ENCODE results near the gene ITPK1. TPM values are rescaled to one million over a fixed set of nuclear protein-coding genes. Genes with fewer than 3 reads are reported as not detected.
A peak's percentile ranks its signal among the peaks of the same experiment; 100 is the strongest.

Gene ITPK1
- total RNA-seq, 2 donors from 2014 or later: 29.4 to 36.1 TPM

DNA sequence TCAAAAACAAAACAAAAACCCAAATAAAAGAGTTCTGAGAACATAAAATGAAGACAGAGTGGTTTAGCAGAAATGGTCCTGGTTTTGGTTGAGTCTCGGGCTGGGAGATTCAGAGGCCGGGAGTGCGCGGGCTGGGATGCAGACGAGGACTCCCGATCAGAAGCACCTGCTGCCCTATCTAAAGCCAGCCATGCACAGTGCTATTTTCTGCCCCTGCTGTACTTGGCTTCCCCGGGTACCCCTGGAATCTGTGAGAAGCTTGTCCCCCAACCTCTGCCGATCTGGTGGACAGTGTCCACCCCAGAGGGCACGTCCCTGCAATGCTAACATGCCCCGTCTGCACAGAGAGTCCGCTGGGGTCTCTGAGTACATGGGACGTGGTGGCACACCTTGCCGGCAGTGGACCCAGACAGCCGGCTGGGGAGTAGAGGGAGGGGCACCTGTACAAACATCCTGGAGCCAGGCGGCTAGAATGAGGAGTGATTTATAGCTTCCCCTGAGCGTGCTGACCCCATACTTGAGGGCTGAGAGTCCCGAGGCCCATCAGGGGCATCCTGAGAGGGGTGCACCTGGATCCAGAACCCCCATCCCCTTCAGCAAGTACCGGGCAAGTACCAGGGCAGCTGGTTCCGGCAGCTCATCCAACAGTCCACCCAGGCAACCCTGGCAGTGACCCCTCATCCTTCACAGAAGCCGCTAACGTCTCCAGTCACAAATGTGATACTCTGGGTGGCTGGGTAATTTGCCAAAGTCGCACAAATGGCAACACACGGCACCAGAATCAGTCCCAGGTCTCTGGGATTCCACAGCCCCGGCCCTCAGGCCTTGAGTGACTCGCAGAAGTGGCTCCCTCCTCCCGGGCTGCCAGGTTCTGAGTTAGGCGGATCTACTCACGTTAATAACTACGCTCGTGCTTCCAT is 155.7 kb downstream of the ITPK1 start:
- no peaks in the 10 kb centered on the region for H3K27me3 Mint-ChIP-seq
- no peak overlapping the region for H3K4me3 Mint-ChIP-seq
- peaks cover 9% of the 10 kb centered on the region for H3K36me3 Mint-ChIP-seq (ENCODE audit: low read depth)
- no peaks in the 10 kb centered on the region for H3K9me3 ChIP-seq (ENCODE audit: control insufficient read depth, low read length, poor library complexity, severe bottlenecking)
- no peak overlapping the region for H3K27ac Mint-ChIP-seq
- ATAC-seq: no peak
- DNase-seq: no peak
- no peaks in the 10 kb centered on the region for H3K4me1 Mint-ChIP-seq

GRCh38 chr14:92959189-92959531 is 156.6 kb downstream of the ITPK1 start:
- Mint-ChIP-seq H3K27me3 (no peaks in the 10 kb centered on the region), H3K4me3 (no peak overlapping the region)
- DNase-seq: no peak

DNA sequence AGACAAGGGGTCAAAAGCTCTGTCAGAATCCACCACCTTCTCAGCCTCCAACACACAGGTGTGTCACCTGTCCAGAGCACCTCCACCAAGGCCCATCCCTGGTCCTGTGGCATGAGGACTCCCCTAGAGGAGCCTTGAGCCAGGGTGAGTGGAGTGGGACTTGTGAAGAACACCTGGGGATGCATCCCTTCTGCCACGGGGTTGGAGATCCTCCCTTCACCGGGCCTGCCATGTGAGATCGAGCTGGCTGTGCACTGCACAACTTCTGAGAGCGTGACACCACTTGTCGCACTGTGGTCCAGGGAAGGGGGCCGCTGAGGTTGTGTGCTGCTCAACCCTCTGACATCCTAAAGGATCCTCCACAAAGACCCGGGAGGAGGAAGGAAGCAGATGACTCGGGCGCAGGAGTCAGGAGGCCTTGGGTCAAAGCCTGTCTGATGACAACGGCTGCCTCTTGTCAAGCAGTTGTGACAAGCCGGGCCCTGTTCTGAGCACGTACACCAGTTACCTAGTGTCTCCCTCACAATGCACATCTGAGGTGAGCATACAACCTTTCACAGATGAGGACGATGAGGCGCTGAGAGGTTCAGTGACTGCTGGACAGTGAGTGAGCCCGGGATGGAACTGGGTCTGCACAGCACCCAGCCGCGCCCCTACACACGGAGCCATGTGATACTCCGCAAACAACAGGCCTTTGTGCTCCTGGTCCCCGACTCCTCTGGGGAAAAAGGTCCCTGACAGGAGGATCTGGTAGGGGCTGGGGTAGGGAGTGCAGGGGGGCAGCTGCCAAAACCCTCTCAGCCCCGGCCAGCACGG is 157.1 kb downstream of the ITPK1 start:
- no peaks in the 10 kb centered on the region for H3K27me3 Mint-ChIP-seq
- ATAC-seq (no peak), DNase-seq (no peak)
- no peaks in the 10 kb centered on the region for H3K9me3 ChIP-seq (ENCODE audit: control insufficient read depth, low read length, poor library complexity, severe bottlenecking)
- H3K4me3 Mint-ChIP-seq: no peak overlapping the region
- H3K36me3 Mint-ChIP-seq (ENCODE audit: low read depth): peaks cover 9% of the 10 kb centered on the region
- no peaks in the 10 kb centered on the region for H3K4me1 Mint-ChIP-seq
- no peak overlapping the region for H3K27ac Mint-ChIP-seq

More at GRCh38 chr14:92959189-92959531, 156.6 kb downstream of the ITPK1 start:
- Mint-ChIP-seq H3K4me1 (no peaks in the 10 kb centered on the region), H3K27ac (no peak overlapping the region), H3K36me3 (ENCODE audit: low read depth) (peaks cover 9% of the 10 kb centered on the region)
- H3K9me3 ChIP-seq (ENCODE audit: control insufficient read depth, low read length, poor library complexity, severe bottlenecking): no peaks in the 10 kb centered on the region
- ATAC-seq: no peak

- ATAC-seq (no peak), DNase-seq (no peak)
- Mint-ChIP-seq H3K27ac (no peak overlapping the region), H3K27me3 (no peaks in the 10 kb centered on the region), H3K4me3 (no peak overlapping the region), H3K4me1 (peaks cover 3% of the 10 kb centered on the region), H3K36me3 (ENCODE audit: low read depth) (peaks cover 6% of the 10 kb centered on the region)
- H3K9me3 ChIP-seq (ENCODE audit: control insufficient read depth, low read length, poor library complexity, severe bottlenecking): no peaks in the 10 kb centered on the region
Observed at GRCh38 chr14:92956961-92957360, 158.8 kb downstream of the ITPK1 start.

DNA sequence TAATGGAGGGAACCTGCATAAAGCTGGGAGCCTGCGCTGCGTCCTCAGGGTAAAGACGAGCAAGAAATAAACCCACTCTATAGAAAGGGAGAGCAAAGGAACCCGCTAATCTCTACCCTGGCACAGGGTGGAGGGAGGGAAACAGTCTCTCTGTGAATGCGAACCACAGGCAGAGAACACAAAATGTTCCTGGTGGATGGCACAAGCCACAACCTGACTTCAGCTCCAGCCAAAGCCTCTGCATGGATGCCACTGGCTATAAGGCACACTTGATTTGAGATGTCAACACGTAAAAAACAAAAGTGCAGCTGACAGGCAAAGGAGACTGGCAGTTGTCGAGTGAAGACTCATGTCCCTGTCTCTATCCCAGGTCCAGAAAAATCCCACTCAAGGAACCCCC is 160.3 kb downstream of the ITPK1 start:
- ATAC-seq (no peak), DNase-seq (no peak)
- peaks cover 2% of the 10 kb centered on the region for H3K36me3 Mint-ChIP-seq (ENCODE audit: low read depth)
- no peaks in the 10 kb centered on the region for H3K9me3 ChIP-seq (ENCODE audit: control insufficient read depth, low read length, poor library complexity, severe bottlenecking)
- H3K27ac Mint-ChIP-seq: no peak overlapping the region
- no peaks in the 10 kb centered on the region for H3K27me3 Mint-ChIP-seq
- no peak overlapping the region for H3K4me3 Mint-ChIP-seq
- peaks cover 5% of the 10 kb centered on the region for H3K4me1 Mint-ChIP-seq

DNA sequence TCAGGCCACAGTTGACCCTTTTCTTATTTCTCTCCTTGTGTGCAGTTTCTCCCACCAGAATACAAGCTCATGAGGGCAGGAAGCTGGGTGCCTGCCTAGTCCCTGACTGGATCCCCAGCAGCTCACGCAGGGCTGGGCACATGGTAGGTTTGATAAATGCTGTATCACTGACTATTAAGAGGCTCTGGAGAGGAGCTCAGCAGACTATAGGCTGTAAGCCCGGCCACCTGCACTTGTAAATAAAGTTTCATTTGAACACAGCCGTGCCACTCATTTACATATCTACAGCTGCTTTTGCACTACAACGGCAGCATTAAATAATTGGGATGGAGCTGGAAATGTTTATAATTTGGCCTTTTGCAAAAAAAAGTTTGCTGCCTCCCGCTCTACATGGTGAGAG is 160.8 kb downstream of the ITPK1 start:
- Mint-ChIP-seq H3K4me1 (peaks cover 5% of the 10 kb centered on the region), H3K36me3 (ENCODE audit: low read depth) (peaks cover 2% of the 10 kb centered on the region)
- DNase-seq: no peak

DNA sequence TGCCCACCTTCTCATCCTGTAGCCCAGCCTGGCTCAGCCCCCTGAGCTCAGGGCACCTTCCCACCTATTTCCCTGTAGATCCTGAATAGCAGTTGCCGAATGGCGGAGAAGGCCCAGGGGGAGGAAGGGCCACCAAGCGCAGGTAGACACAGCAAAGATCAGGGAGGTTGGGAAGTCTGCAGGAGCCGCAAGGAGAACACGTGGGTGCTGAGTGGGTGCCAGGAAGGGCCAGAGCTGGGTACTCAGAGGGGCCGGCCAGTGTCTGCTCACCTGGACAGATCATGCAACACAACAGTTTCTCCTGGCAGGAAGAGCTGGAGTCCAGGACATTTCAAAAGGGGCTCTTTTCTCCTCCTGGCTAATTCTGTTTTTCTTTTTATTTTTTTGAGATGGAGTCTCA is 162.2 kb downstream of the ITPK1 start:
- DNase-seq (no peak), ATAC-seq (no peak)
- Mint-ChIP-seq H3K4me3 (no peak overlapping the region), H3K4me1 (peaks cover 5% of the 10 kb centered on the region), H3K27ac (peak overlapping the region; percentile 54), H3K27me3 (no peaks in the 10 kb centered on the region), H3K36me3 (ENCODE audit: low read depth) (peaks cover 2% of the 10 kb centered on the region)
- H3K9me3 ChIP-seq (ENCODE audit: control insufficient read depth, low read length, poor library complexity, severe bottlenecking): no peaks in the 10 kb centered on the region

More for the DNA sequence above, 160.8 kb downstream of the ITPK1 start:
- H3K9me3 ChIP-seq (ENCODE audit: control insufficient read depth, low read length, poor library complexity, severe bottlenecking): no peaks in the 10 kb centered on the region
- no peak for ATAC-seq
- Mint-ChIP-seq H3K27me3 (no peaks in the 10 kb centered on the region), H3K4me3 (no peak overlapping the region), H3K27ac (no peak overlapping the region)

DNA sequence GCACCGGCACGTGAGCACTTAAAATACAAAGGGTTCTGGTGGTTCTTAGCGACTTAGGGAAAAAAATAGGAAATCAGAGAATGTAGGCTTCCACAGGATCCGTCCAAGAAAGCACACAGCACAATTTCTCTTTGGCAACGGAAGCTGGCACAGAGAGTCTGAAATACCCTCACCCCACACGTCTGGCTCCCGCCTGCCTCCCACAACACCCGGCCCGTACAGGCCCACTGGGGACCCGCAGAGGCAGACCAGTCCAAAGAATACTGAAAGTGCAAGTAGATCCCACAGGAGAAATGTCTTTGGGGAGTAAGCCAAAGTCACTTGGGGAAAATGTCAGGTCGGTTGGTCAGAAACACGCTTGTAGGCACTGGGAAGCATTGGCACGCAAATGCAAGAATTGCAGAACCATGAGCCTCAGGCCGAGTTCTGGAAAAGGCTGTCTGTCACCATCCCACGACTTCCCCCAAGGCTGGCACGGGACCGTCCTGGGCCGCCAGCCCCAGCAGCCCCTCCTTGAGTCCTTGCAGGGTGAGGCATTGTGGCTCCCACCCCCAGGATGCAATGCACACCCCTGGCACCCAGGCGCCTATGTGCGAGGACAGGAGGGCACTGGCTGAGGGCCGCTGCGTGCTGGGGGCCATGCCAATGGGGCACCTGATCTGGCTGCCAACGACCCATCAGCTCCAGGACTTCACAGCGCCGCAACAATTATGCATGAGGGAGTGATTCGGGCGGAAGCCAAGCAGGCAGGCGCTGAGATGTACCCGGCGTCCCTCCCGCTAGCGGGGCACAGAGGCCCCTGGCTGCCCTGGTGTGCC is 163.0 kb downstream of the ITPK1 start:
- H3K36me3 Mint-ChIP-seq (ENCODE audit: low read depth): peaks cover 2% of the 10 kb centered on the region
- peaks cover 5% of the 10 kb centered on the region for H3K4me1 Mint-ChIP-seq
- no peaks in the 10 kb centered on the region for H3K27me3 Mint-ChIP-seq
- no peak for ATAC-seq
- H3K9me3 ChIP-seq (ENCODE audit: control insufficient read depth, low read length, poor library complexity, severe bottlenecking): no peaks in the 10 kb centered on the region
- H3K27ac Mint-ChIP-seq: peak overlapping the region; percentile 54
- no peak for DNase-seq
- H3K4me3 Mint-ChIP-seq: no peak overlapping the region

DNA sequence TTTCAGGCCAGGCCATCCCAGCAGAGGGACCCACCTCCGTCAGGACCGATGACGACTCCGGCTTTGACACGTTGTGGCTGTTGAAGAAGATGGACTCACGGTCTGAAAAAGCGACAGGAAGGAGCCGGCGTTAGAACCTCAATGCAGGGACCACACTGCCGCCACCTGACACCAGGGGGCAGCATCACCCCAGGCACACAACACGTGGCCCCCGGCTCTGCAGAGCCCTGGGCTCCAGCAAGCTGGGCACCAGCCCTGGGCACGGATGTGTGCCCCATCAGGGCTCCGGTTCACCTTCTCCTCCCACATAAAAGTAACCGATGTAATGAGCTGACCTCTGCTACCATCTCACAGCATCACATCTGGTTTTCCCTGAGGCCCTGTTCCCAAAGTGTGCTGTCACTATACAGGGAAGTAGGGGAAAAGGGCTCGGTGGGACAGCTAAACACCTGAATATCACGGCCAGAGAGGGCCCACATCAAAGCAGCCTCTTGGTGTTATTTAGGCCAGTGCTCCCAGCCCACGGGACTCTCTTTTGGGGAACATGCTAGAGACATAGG is 163.7 kb downstream of the ITPK1 start:
- Mint-ChIP-seq H3K4me3 (no peak overlapping the region), H3K27ac (no peak overlapping the region), H3K36me3 (ENCODE audit: low read depth) (peaks cover 2% of the 10 kb centered on the region), H3K4me1 (peaks cover 5% of the 10 kb centered on the region), H3K27me3 (no peaks in the 10 kb centered on the region)
- ATAC-seq (peak; percentile 95), DNase-seq (peak; percentile 59 to 80 (median 61))
- H3K9me3 ChIP-seq (ENCODE audit: control insufficient read depth, low read length, poor library complexity, severe bottlenecking): no peaks in the 10 kb centered on the region

GRCh38 chr14:92951261-92951660 is 164.5 kb downstream of the ITPK1 start:
- no peak for ATAC-seq
- Mint-ChIP-seq H3K4me1 (peaks cover 5% of the 10 kb centered on the region), H3K27ac (no peak overlapping the region), H3K27me3 (no peaks in the 10 kb centered on the region), H3K4me3 (no peak overlapping the region), H3K36me3 (ENCODE audit: low read depth) (no peaks in the 10 kb centered on the region)
- no peaks in the 10 kb centered on the region for H3K9me3 ChIP-seq (ENCODE audit: control insufficient read depth, low read length, poor library complexity, severe bottlenecking)
- no peak for DNase-seq

DNA sequence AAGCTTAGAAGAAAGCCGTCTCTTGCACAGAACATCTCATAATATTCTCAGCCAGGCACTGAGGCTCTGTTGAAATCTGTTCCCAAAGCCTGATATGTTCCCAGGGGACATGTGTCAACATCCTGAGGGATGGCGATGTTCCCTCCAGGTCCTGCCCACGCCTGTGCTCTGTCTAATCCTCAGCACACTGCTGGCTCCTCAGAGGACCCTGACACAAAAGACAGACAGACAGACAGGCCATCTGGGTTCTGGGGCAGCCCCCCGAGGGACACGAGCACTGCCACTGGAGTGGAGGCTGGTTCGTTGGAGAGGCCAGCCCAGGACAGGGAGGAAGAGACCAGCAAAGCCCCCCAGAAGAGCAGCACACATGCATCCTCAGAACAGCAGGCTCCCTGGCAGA is 165.0 kb downstream of the ITPK1 start:
- ATAC-seq (no peak), DNase-seq (no peak)
- Mint-ChIP-seq H3K4me1 (peaks cover 5% of the 10 kb centered on the region), H3K27ac (no peak overlapping the region), H3K4me3 (no peak overlapping the region), H3K27me3 (no peaks in the 10 kb centered on the region), H3K36me3 (ENCODE audit: low read depth) (no peaks in the 10 kb centered on the region)
- no peaks in the 10 kb centered on the region for H3K9me3 ChIP-seq (ENCODE audit: control insufficient read depth, low read length, poor library complexity, severe bottlenecking)

DNA sequence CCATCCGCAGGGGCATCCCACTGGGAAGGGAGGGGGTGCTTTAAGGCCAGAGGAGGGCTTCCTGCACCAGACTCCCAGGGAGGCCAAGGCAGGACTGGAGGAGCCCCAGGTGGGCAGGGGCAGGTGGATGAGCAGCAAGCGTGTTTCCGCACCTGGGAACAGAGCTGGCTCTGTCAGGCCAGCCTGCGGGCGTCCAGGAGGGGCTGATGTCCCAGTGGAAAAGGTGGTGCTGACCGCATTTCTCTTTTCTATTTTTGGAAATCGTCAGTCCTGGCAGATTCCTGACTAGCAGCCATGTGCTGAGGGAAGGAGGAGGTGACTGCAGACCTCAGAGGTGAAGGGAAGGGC is 165.6 kb downstream of the ITPK1 start:
- no peak overlapping the region for H3K4me3 Mint-ChIP-seq
- peak overlapping the region; percentile 11 for H3K27ac Mint-ChIP-seq
- no peak for DNase-seq
- H3K36me3 Mint-ChIP-seq (ENCODE audit: low read depth): no peaks in the 10 kb centered on the region
- no peak for ATAC-seq
- H3K9me3 ChIP-seq (ENCODE audit: control insufficient read depth, low read length, poor library complexity, severe bottlenecking): no peaks in the 10 kb centered on the region
- no peaks in the 10 kb centered on the region for H3K27me3 Mint-ChIP-seq
- peaks cover 5% of the 10 kb centered on the region for H3K4me1 Mint-ChIP-seq
